Activated naive CD8-positive, alpha-beta T cell treated with anti-CD3 and anti-CD28 coated beads, Interleukin-2, amount 50 U/mL, for 24 hours (primary cell): ENCODE measurements around the gene UBASH3A.

Experiments used
- ATAC-seq: fragments of 150-1000 bp; cut with Tn5 transposase; one replicate; pipeline ENCODE4 v1.10.0; 2021
- DNase-seq: peaks from one replicate; pipeline ENCODE4 v3.0.0; 2021
- H3K27ac Mint-ChIP-seq: one replicate; pipeline ENCODE4 v1.8.0; 2021; ENCODE audit warnings: mild to moderate bottlenecking, mixed read lengths
- H3K27me3 Mint-ChIP-seq: one replicate; pipeline ENCODE4 v1.8.0; 2021; ENCODE audit warnings: mixed read lengths
- H3K36me3 Mint-ChIP-seq: one replicate; pipeline ENCODE4 v1.8.0; 2021; ENCODE audit warnings: low read depth, mixed read lengths
- H3K4me1 Mint-ChIP-seq: one replicate; pipeline ENCODE4 v1.8.0; 2021; ENCODE audit warnings: mixed read lengths
- H3K4me3 Mint-ChIP-seq: one replicate; pipeline ENCODE4 v1.8.0; 2021; ENCODE audit warnings: mild to moderate bottlenecking, moderate library complexity, mixed read lengths
- H3K9me3 Mint-ChIP-seq: one replicate; pipeline ENCODE4 v1.8.0; 2021; ENCODE audit warnings: mixed read lengths

Gene UBASH3A, protein sequence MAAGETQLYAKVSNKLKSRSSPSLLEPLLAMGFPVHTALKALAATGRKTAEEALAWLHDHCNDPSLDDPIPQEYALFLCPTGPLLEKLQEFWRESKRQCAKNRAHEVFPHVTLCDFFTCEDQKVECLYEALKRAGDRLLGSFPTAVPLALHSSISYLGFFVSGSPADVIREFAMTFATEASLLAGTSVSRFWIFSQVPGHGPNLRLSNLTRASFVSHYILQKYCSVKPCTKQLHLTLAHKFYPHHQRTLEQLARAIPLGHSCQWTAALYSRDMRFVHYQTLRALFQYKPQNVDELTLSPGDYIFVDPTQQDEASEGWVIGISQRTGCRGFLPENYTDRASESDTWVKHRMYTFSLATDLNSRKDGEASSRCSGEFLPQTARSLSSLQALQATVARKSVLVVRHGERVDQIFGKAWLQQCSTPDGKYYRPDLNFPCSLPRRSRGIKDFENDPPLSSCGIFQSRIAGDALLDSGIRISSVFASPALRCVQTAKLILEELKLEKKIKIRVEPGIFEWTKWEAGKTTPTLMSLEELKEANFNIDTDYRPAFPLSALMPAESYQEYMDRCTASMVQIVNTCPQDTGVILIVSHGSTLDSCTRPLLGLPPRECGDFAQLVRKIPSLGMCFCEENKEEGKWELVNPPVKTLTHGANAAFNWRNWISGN

DNA sequence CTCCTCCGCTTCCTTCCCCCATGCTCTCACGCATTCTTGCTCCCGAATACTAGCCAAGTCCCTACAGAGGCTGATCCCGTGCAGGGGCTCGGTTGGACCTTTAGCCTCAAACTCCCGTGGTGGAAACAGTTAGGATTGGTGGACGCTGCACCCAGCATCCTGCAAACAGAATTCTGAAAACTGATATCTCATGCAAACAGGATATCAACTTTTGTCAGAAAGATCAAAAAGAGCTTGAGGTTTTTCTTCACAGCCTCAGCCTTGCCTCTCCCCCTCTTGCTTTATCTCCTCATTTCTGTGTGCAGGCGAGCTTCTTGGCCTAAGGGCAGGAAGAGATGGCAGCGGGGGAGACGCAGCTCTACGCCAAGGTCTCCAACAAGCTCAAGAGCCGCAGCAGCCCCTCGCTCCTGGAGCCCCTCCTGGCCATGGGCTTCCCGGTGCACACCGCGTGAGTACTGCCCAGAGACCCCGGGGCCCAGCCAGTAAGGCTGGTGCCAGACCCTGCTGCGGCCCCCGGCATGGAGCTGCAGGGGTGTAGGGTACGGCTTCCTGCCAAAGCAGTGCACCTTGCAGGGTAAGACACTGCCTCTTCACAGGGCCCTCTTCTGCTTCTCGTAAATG lies at the start of gene UBASH3A:
UBASH3A (plus strand) TSS at position 292 of the 621 bp plus-strand sequence; CDS start at position 336, 44 bp downstream.
- H3K27ac Mint-ChIP-seq, result peak within 1 kb of the TSS; percentile 97
- ATAC-seq (peak; percentile 18), DNase-seq (no peak)
- peaks cover 10% of the 10 kb centered on the region for H3K9me3 Mint-ChIP-seq
- H3K4me3 Mint-ChIP-seq, result peak within 1 kb of the TSS; percentile 98
- H3K36me3 Mint-ChIP-seq, result peaks cover 56% of the 10 kb centered on the region
- peaks cover 69% of the 10 kb centered on the region for H3K4me1 Mint-ChIP-seq
- peaks cover 1% of the 10 kb centered on the region for H3K27me3 Mint-ChIP-seq

DNA sequence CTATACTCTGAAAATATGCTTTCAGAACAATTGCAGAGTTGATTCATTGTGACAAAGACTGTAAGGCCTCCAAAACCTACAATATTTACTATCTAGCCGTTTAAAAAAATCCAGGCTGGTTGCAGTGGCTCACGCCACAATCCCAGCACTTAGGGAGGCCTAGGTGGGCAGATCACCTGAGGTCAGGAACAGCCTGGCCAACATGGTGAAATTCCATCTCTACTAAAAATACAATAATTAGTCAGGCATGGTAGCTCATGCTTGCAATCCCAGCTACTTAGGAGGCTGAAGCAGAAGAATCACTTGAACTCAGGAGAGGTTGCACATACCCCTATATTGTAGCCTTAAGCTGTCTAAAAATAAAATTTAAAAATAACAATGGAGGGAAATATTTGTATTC lies 47.7 kb upstream of the UBASH3A start:
- Mint-ChIP-seq H3K27ac (no peak overlapping the region), H3K27me3 (peaks cover 2% of the 10 kb centered on the region), H3K4me3 (no peak overlapping the region), H3K36me3 (peaks cover 2% of the 10 kb centered on the region), H3K4me1 (no peaks in the 10 kb centered on the region), H3K9me3 (peaks cover 25% of the 10 kb centered on the region)
- ATAC-seq (no peak), DNase-seq (no peak)

DNA sequence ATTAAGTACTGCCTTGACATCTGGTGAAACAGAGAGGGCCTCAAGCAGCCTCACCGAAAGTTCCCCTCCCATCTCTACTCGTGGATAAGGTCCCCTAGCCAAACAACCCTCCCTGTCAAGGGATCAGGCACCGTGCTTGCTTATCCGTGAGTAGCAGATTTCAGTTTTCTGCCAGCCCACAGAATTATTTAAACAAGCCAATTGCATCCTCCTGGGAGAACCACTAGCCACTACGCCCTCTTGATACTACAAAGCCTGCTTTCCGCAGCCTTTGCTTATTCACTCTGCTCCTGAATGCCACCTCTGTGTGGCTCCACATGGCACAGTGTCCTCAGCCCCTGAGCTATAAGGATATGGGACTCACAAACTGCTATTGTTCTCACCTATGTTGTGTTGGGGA lies 47.1 kb upstream of the UBASH3A start:
- DNase-seq, result no peak
- peaks cover 2% of the 10 kb centered on the region for H3K27me3 Mint-ChIP-seq
- H3K4me3 Mint-ChIP-seq, result no peak overlapping the region
- H3K36me3 Mint-ChIP-seq, result peaks cover 2% of the 10 kb centered on the region
- no peak for ATAC-seq
- no peak overlapping the region for H3K27ac Mint-ChIP-seq
- peaks cover 25% of the 10 kb centered on the region for H3K9me3 Mint-ChIP-seq
- no peaks in the 10 kb centered on the region for H3K4me1 Mint-ChIP-seq

DNA sequence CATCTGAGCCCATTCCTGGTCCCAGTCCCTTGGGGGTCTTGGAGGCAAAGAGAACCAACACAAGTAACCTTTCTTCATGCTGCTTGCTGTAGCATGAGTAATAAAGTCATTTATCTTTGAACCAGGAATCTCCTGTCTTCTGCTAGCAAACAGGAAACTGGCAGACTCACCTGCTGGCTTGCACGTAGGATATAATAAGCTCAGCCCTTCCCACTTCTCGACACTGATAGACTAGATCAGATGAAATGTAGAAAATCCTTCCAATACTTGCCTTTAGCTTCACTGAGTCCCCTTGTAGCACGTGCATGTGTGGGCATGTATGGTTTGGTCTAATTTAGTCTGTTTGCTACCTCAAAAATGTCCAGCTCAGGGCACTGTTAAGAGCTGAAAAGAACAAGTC lies 46.4 kb upstream of the UBASH3A start:
- ATAC-seq, result no peak
- peaks cover 5% of the 10 kb centered on the region for H3K27me3 Mint-ChIP-seq
- no peak overlapping the region for H3K4me3 Mint-ChIP-seq
- H3K4me1 Mint-ChIP-seq, result peaks cover 2% of the 10 kb centered on the region
- H3K36me3 Mint-ChIP-seq, result peaks cover 2% of the 10 kb centered on the region
- no peak overlapping the region for H3K27ac Mint-ChIP-seq
- H3K9me3 Mint-ChIP-seq, result peaks cover 25% of the 10 kb centered on the region
- no peak for DNase-seq

DNA sequence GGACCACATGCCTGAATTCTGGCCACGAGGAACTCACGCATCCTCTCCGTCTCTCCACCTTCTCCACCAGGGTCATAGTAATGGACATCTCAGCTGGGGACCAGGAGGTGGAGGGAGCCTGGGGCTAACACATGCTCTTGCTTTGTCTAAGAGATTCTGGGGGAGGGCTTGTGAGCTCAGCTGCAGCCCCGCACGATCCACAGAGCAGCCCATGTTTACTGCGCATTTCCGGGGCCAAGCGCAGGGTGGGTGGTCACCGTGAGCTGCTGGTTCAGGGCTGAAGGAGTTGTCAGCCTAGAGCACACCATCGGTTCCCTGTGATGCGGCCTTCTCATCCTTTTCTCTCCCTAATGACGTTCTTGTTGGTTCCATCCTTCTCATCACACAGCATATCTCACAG lies 45.4 kb upstream of the UBASH3A start:
- ATAC-seq, result no peak

DNA sequence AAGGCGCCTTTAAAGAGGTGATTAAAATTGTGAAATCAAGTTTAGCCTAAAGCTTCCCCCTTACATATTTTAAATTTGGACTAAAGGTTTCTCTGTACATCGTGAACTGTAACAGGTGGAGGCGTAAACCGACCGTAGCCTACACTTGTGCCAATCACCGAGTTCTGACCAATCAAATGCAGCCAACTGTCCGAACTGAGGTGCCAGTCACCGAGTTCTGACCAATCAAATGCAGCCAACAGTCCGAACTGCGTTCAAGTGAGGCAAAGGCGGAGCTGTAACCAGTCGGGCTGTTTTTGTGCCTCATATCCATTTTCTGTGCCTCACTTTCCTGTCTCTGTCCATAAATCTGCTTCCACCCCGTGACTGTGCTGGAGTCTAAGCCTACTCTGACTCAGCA lies 44.8 kb upstream of the UBASH3A start:
- peaks cover 19% of the 10 kb centered on the region for H3K9me3 Mint-ChIP-seq
- ATAC-seq (no peak), DNase-seq (no peak)

More for the DNA sequence above, 45.4 kb upstream of the UBASH3A start:
- Mint-ChIP-seq H3K4me3 (no peak overlapping the region), H3K9me3 (peaks cover 24% of the 10 kb centered on the region), H3K4me1 (peaks cover 6% of the 10 kb centered on the region), H3K27ac (no peak overlapping the region), H3K27me3 (peaks cover 6% of the 10 kb centered on the region), H3K36me3 (peaks cover 2% of the 10 kb centered on the region)
- no peak for DNase-seq

DNA sequence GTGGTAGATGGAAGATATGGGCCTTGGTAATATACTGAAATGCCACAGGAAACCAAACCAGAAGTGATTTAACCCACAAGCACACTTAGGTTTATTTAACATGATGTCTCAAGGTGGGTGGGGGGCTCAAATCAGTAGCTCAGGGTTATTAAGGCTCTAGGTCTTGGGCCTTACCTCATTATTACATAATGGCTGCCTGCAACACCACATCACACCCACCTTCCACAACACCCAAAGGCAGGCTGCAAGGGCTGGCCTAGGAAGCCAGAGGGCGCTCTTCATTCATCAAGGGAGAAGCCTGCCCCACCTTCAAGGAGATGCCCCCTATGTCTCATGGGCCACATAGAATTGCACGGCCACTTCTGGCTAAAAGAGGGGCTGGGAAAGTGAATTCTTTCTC lies 43.4 kb upstream of the UBASH3A start:
- Mint-ChIP-seq H3K36me3 (no peaks in the 10 kb centered on the region), H3K9me3 (peaks cover 9% of the 10 kb centered on the region), H3K27ac (no peak overlapping the region), H3K4me1 (peaks cover 9% of the 10 kb centered on the region), H3K4me3 (no peak overlapping the region), H3K27me3 (peaks cover 6% of the 10 kb centered on the region)
- DNase-seq (peak; percentile 47), ATAC-seq (peak; percentile 52)

More for the DNA sequence above, 44.8 kb upstream of the UBASH3A start:
- Mint-ChIP-seq H3K27me3 (peaks cover 6% of the 10 kb centered on the region), H3K4me3 (no peak overlapping the region), H3K4me1 (peaks cover 9% of the 10 kb centered on the region), H3K36me3 (peaks cover 2% of the 10 kb centered on the region), H3K27ac (no peak overlapping the region)

DNA sequence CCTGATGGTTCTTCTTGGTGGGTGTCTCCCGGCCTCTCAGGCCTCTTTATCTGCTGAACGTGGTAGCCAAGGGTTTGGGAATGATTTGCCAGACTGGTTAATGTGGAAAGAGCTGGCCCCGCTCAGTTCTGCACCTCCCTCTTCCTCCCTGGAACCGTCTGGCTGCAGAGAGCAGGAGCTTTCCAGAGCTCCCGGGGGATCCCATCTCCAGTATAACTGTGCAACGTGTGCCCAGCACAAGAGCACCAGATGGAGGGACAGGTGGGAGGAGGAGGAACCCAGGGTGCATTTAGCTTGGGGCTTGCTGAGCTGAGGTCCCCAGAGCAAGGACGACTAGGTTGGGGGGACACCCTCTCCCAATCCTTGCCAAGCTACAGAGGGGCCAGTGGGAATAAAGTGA lies 42.4 kb upstream of the UBASH3A start:
- ATAC-seq (no peak), DNase-seq (no peak)
- peaks cover 6% of the 10 kb centered on the region for H3K27me3 Mint-ChIP-seq
- H3K4me3 Mint-ChIP-seq, result no peak overlapping the region
- H3K27ac Mint-ChIP-seq, result no peak overlapping the region
- H3K9me3 Mint-ChIP-seq, result peaks cover 3% of the 10 kb centered on the region
- no peaks in the 10 kb centered on the region for H3K36me3 Mint-ChIP-seq
- peaks cover 9% of the 10 kb centered on the region for H3K4me1 Mint-ChIP-seq

DNA sequence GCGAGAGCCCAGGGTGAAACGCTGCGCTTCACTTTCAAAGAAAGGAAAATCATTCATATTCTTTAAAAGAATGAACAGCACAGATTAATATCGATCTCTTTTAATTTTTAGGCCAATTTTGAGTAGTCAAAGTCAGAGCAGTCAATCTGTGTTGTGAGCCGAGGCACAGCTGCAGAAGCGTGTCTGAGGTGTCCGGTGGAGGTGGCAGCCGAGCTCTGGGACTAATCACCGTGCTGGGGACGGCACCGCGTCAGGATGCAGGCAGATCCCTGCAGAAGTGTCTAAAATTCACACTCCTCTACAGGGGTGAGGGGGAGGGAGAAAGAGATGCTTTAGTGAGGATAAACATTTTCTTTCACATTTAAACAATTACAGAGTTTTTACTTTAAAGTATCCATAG lies 41.5 kb upstream of the UBASH3A start:
- Mint-ChIP-seq H3K27me3 (peaks cover 6% of the 10 kb centered on the region), H3K36me3 (no peaks in the 10 kb centered on the region), H3K27ac (no peak overlapping the region), H3K4me3 (no peak overlapping the region), H3K9me3 (peaks cover 3% of the 10 kb centered on the region), H3K4me1 (peaks cover 9% of the 10 kb centered on the region)
- ATAC-seq, result no peak
- DNase-seq, result no peak

DNA sequence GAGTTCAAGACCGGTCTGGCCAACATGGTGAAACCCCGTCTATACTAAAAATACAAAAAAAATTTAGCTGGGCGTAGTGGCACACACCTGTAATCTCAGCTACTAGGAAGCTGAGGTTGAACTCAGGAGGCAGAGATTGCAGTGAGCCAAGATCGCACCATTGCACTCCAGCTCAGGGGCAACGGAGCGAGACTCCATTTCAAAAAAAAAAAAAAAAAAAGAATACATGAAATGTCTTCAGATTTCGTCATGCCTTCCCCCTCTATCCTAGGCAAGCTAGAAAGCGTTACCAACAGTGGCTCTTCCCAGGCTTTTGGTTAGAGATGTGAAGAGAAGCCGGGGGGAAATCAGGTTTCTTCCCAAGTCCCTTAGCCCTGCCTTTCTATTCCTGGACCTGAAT lies 41.0 kb upstream of the UBASH3A start:
- Mint-ChIP-seq H3K36me3 (no peaks in the 10 kb centered on the region), H3K9me3 (peaks cover 3% of the 10 kb centered on the region), H3K27me3 (peaks cover 6% of the 10 kb centered on the region), H3K4me1 (peaks cover 9% of the 10 kb centered on the region), H3K4me3 (no peak overlapping the region), H3K27ac (no peak overlapping the region)
- DNase-seq (no peak), ATAC-seq (no peak)

DNA sequence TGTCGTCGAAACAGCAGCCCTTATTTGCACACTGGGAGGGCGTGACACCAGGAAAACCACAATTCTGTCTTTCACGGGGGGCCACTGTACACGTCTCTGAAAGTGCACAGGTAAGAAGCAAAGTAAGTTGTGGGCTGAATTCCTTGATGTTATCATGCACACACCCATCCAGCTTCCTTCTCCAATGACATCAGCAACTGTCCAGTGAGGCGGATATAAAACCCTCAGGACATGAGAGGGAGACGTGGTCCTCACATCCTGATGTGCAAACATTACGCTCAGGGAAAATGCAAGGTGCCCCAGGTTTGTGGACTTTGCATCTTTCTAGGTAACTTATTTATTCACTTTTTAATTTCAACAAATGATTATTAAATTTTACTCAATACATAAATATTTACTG lies 40.4 kb upstream of the UBASH3A start:
- Mint-ChIP-seq H3K27ac (no peak overlapping the region), H3K4me1 (peaks cover 13% of the 10 kb centered on the region), H3K36me3 (no peaks in the 10 kb centered on the region), H3K27me3 (peaks cover 6% of the 10 kb centered on the region), H3K9me3 (peaks cover 3% of the 10 kb centered on the region), H3K4me3 (no peak overlapping the region)
- no peak for DNase-seq
- no peak for ATAC-seq

DNA sequence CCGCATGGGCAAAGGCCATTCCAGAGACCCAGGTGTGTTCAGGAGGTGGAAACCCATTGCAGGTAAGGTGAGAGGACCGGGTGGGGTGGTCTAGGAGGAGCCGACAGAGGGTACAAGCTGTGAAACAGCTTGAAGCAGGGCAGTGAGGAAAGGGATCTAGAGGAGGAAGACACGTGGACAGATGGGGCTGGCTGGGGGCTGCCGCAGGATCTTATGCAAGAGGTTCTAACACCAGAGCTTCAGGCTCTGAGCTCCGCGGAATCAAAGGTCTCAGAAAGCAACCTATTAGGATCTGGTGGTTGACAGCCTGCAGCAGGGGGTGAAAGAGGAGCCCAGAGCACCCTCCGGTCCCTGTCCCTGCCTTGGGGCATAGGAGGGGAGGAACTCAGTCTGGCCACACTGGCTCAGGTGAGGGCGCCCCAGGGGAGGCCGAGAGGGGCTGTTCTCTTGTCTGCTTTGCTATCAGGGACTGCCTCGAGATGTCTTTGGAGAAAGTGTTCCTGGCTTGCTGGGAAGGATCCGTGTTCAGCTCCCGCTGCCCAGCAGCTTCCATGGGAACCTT lies 39.3 kb upstream of the UBASH3A start:
- peaks cover 3% of the 10 kb centered on the region for H3K9me3 Mint-ChIP-seq
- H3K27me3 Mint-ChIP-seq, result peaks cover 6% of the 10 kb centered on the region
- no peak for ATAC-seq
- H3K36me3 Mint-ChIP-seq, result no peaks in the 10 kb centered on the region
- no peak for DNase-seq
- H3K4me1 Mint-ChIP-seq, result peaks cover 15% of the 10 kb centered on the region
- no peak overlapping the region for H3K27ac Mint-ChIP-seq
- H3K4me3 Mint-ChIP-seq, result no peak overlapping the region

DNA sequence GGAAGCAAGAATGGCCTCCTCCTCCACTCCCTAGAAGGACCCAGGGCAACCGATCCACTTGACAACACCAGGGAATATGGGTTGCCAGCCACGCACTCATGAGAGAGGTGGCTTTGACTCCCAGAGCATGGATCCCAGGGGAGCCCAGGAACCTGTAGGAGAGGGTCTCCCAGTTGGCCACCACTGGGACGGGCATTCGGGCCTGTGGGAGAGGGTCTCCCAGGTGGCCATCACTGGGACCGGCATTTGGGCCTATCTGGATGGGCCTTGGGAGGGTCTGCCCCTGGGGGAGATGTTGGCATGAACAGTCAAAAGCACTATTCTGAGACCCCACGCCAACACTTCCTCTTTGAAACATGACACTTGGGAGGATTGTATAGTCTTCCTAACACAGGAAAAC lies 37.9 kb upstream of the UBASH3A start:
- Mint-ChIP-seq H3K27ac (no peak overlapping the region), H3K9me3 (no peaks in the 10 kb centered on the region), H3K4me1 (peaks cover 15% of the 10 kb centered on the region), H3K27me3 (peaks cover 6% of the 10 kb centered on the region), H3K4me3 (no peak overlapping the region), H3K36me3 (no peaks in the 10 kb centered on the region)
- no peak for ATAC-seq
- DNase-seq, result no peak

DNA sequence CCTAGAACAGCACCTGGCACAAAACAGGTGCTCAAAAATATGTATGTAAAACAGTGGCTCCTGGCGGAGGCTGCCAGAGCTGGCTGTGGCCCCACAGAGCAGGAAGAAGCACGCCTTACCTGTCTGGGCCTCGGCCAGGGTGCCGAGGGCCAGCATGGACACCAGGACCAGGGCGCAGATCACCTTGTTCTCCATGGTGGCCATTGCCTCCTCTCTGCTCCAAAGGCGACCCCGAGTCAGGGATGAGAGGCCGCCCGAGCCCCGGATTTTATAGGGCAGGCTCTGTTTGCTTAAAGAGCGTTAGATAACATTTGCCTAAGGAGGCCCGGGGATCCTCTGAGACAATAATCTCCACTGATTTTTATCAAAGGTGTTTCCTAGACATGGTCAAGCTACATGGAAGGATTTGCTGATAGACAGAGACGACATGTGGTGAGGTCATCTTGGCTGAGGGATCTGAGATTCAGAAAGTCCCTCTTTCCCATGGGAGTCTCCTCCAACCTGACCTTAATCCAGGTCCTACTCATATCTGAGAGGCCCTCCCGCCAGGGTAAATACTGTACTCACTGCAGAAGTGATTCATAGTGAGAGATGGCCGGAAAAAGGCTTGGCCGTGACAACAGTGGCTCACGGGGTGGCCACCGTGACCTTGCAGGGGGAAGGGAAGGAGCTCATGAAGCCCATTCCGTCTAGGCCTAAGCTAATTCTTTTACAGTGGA lies 37.3 kb upstream of the UBASH3A start, which contains the start of gene TFF1:
TFF1 (minus strand) TSS at position 244 of the 719 bp plus-strand sequence; CDS start at position 204, 40 bp downstream.
- Mint-ChIP-seq H3K27me3 (peaks cover 6% of the 10 kb centered on the region), H3K4me3 (no peak within 1 kb of the TSS), H3K36me3 (peaks cover 2% of the 10 kb centered on the region), H3K4me1 (peaks cover 18% of the 10 kb centered on the region), H3K27ac (no peak within 1 kb of the TSS), H3K9me3 (no peaks in the 10 kb centered on the region)
- DNase-seq, result no peak
- ATAC-seq, result no peak
